K562 (cell line): ENCODE measurements around the gene COL4A1. TPM values are rescaled to one million over a fixed set of nuclear protein-coding genes. Genes with fewer than 3 reads are reported as not detected.

Experiments
- ATAC-seq: fragments of 200-7000 bp; cut with Tn5 transposase; 3 replicates; pipeline ENCODE4 v1.9.1; 2020; ENCODE audit warnings: moderate library complexity
- BruUV-seq: library from RNA; stranded (reverse); fragments of 400-500 nt; replicated peaks from 2 replicates; lab custom pipeline; 2021; lab: Mats Ljungman, UMichigan
- CTCF ChIA-PET: fragments of 300-600 bp; formaldehyde crosslinking; extraction: SDS; loops from one replicate; lab custom pipeline; 2021; ENCODE audit warnings: low intra/inter-chr PET ratio; lab: Yijun Ruan, JAX
- POLR2A ChIA-PET: fragments of 300-600, 350-650 bp; sonication (Branson Sonifier 250); formaldehyde crosslinking; extraction: SDS; loops from one replicate; lab custom pipeline; 2021; ENCODE audit warnings: antibody characterized with exemption, inconsistent platforms; lab: Yijun Ruan, JAX
- DNase-seq, 4 experiments: peaks; one replicate each; pipeline versions ENCODE4 v3.0.0 to v3.0.0-alpha.2; 2011 to 2018; ENCODE audit warnings: low spot score in 3 of 4, mixed read lengths in 3 of 4; ENCODE audit errors: extremely low read depth in 1 of 4
- FAIRE-seq: peaks from 2 replicates; lab custom pipeline; 2011; peaks lifted over from hg19 to GRCh38; lab: Jason Lieb, UNC
- H2AFZ ChIP-seq: 2 replicates; pipeline ENCODE4 v1.6.0; 2011; ENCODE audit warnings: low read depth, low read length, control low read depth, inconsistent platforms
- H3K27ac ChIP-seq: fragments of 200-600 bp; 3 replicates; pipeline ENCODE4 v1.8.0; 2011; ENCODE audit warnings: low read depth, mild to moderate bottlenecking, control low read depth, inconsistent platforms, low read length, moderate library complexity, mixed read lengths; ENCODE audit errors: extremely low read depth
- H3K27me3 ChIP-seq, 2 experiments: fragments of 300-600 bp in 1 of 2; 2 replicates in 1 of 2; 3 replicates in 1 of 2; pipeline versions ENCODE4 v1.6.0 to v1.8.0; 2011; ENCODE audit warnings: inconsistent platforms in 2 of 2, low read length in 2 of 2, mild to moderate bottlenecking in 1 of 2, mixed read lengths in 1 of 2, moderate library complexity in 1 of 2; ENCODE audit not compliant: control insufficient read depth in 2 of 2, insufficient read depth in 2 of 2
- H3K36me3 ChIP-seq: fragments of 300-600 bp; 3 replicates; pipeline ENCODE4 v1.8.0; 2011; ENCODE audit warnings: mild to moderate bottlenecking, low read length, inconsistent platforms; ENCODE audit not compliant: control insufficient read depth, insufficient read depth
- H3K4me1 ChIP-seq, 2 experiments: fragments of 200-600 bp in 1 of 2; replicated peaks in 1 of 2; 2 replicates in 1 of 2; 3 replicates in 1 of 2; pipeline versions ENCODE4 v1.5.1 to v1.8.0; 2011; ENCODE audit warnings: inconsistent platforms in 2 of 2, low read length in 2 of 2, mild to moderate bottlenecking in 1 of 2, mixed read lengths in 1 of 2, moderate library complexity in 1 of 2; ENCODE audit not compliant: control insufficient read depth in 2 of 2, insufficient read depth in 2 of 2
- H3K4me2 ChIP-seq: 2 replicates; pipeline ENCODE4 v1.6.1; 2011; ENCODE audit warnings: low read length, control low read depth, inconsistent platforms, mixed read lengths; ENCODE audit not compliant: insufficient read depth
- H3K4me3 ChIP-seq: fragments of 200-600 bp; sonication (generic), shearing (Covaris generic); 2 replicates; pipeline ENCODE4 v1.5.1; 2016; ENCODE audit warnings: control low read depth, inconsistent platforms
- H3K79me2 ChIP-seq: fragments of 200-600 bp; 3 replicates; pipeline ENCODE4 v1.8.0; 2011; ENCODE audit warnings: low read length, inconsistent platforms; ENCODE audit not compliant: control insufficient read depth, insufficient read depth
- H3K9ac ChIP-seq, 2 experiments: 2 replicates each; pipeline versions ENCODE4 v1.6.0 to v1.6.1; 2011; ENCODE audit warnings: low read depth in 2 of 2, low read length in 2 of 2, control low read depth in 1 of 2, inconsistent platforms in 1 of 2, mild to moderate bottlenecking in 1 of 2, mixed read lengths in 1 of 2; ENCODE audit not compliant: insufficient read depth in 1 of 2
- H3K9me1 ChIP-seq: one replicate; pipeline ENCODE4 v1.6.0; 2011; ENCODE audit warnings: inconsistent platforms, mild to moderate bottlenecking, low read length, moderate library complexity; ENCODE audit not compliant: control insufficient read depth, insufficient read depth
- H3K9me3 ChIP-seq: replicated peaks from 2 replicates; pipeline ENCODE4 v1.5.1; 2011; ENCODE audit warnings: low read depth, low read length, inconsistent platforms; ENCODE audit not compliant: control insufficient read depth, insufficient read depth
- H4K20me1 ChIP-seq: replicated peaks from 2 replicates; pipeline ENCODE4 v1.6.1; 2011; ENCODE audit warnings: low read length, inconsistent platforms, mixed read lengths; ENCODE audit not compliant: control insufficient read depth, insufficient read depth
- ADNP ChIP-seq: fragments of 200-800 bp; sonication (Bioruptor generic); IDR thresholded peaks from 2 replicates; pipeline ENCODE4 v1.6.1; 2016; ENCODE audit warnings: missing genetic modification characterization, missing compliant biosample characterization
- GABPB1 ChIP-seq: sonication (generic); formaldehyde crosslinking; IDR thresholded peaks from 2 replicates; pipeline ENCODE4 v1.8.0; 2022; ENCODE audit warnings: mild to moderate bottlenecking, missing genetic modification reagents
- KAT2B ChIP-seq: IDR thresholded peaks from one replicate; pipeline ENCODE4 v1.6.1; 2012; ENCODE audit warnings: low read depth, mild to moderate bottlenecking, control low read depth, inconsistent platforms, low read length, moderate library complexity
- POLR2AphosphoS2 ChIP-seq: IDR thresholded peaks from 2 replicates; pipeline ENCODE4 v1.6.1; 2012; ENCODE audit warnings: low read length, improper control_type of control experiment
- RBM14 ChIP-seq: fragments of 200-400 bp; formaldehyde crosslinking; IDR thresholded peaks from 2 replicates; pipeline ENCODE4 v1.6.1; 2018; ENCODE audit warnings: low read depth, mild to moderate bottlenecking, low read length, moderate library complexity, borderline replicate concordance; ENCODE audit not compliant: insufficient read depth
- SAFB2 ChIP-seq: fragments of 200-400 bp; formaldehyde crosslinking; IDR thresholded peaks from 2 replicates; pipeline ENCODE4 v1.6.1; 2018; ENCODE audit warnings: borderline replicate concordance, low read length, low read depth, moderate library complexity; ENCODE audit not compliant: severe bottlenecking
- SNRNP70 ChIP-seq: fragments of 200-400 bp; formaldehyde crosslinking; optimal IDR thresholded peaks from 2 replicates; pipeline ENCODE3; 2017; ENCODE audit warnings: low read depth, low read length
- ZKSCAN3 ChIP-seq: fragments of 250-450 bp; sonication (Bioruptor Pico); IDR thresholded peaks from 2 replicates; pipeline ENCODE4 v1.4.0; 2020
- WGBS: fragments of 100-300 bp; shearing (Covaris generic); methylation state at CpG from one replicate; pipeline ENCODE4 v1.1.6; 2016; ENCODE audit warnings: low coverage, mixed read lengths; ENCODE audit not compliant: insufficient coverage; ENCODE audit errors: missing lambda C conversion rate; 5-methylcytosine and 5-hydroxymethylcytosine counted together
- in situ Hi-C: fragments of 300-500 bp; cut with MboI; formaldehyde crosslinking; loops from 4 replicates; pipeline ENCODE4 v1.15.0; 2018; ENCODE audit warnings: inconsistent platforms, mixed read lengths
- intact Hi-C: fragments of 100-400 bp; cut with micrococcal nuclease; formaldehyde crosslinking; loops from 2 replicates; pipeline ENCODE4 v1.14.2; 2022
- polyA plus RNA-seq, 8 experiments: library from polyadenylated mRNA; depleted of rRNA in 4 of 8; stranded (reverse) in 5 of 8; unstranded in 3 of 8; fragments of >200 nt; fragmentation: Nextera tagmentation in 2 of 8; fragmentation: Illumina TruSeq in 1 of 8; extraction: Ambion mirVana in 2 of 8; extraction: Trizol in 1 of 8; gene quantifications; 2 replicates each; pipeline versions ENCODE4 v1.2.1 to v1.2.3, GENCODE V29; 2011 to 2014; ENCODE audit warnings: inconsistent platforms in 1 of 8, missing spikeins in 1 of 8
- total RNA-seq, 7 experiments: library from RNA; depleted of rRNA in 6 of 7; stranded (reverse); fragments of >200 nt in 6 of 7; fragmentation: Illumina TruSeq in 2 of 7; extraction: Trizol in 2 of 7; gene quantifications; 2 replicates each; pipeline versions ENCODE4 v1.2.1 to v1.2.3, GENCODE V29; 2011 to 2021; ENCODE audit warnings: low replicate concordance in 1 of 7

The COL4A1 gene
- total and polyA plus RNA-seq, 9 of the 15 experiments (the other 6 are each of a cell fraction or from before 2014, with no cell fraction given) = 0.35 TPM; not detected in 8

- WGBS = 3% methylated on average over 8 of the region's 8 CpGs
- BruUV-seq = no TSS peak
- in situ Hi-C loops = no loop called here
- DNase-seq (no peak), ATAC-seq (no peak), FAIRE-seq (no peak)
- Histone ChIP-seq H3K4me3 (no peak overlapping the region), H2AFZ (no peak overlapping the region), H3K36me3 (no peaks in the 10 kb centered on the region), H3K27ac (no peak overlapping the region), H3K9ac (no peak overlapping the region), H3K4me1 (no peaks in the 10 kb centered on the region), H3K79me2 (no peaks in the 10 kb centered on the region), H3K9me3 (no peaks in the 10 kb centered on the region), H3K27me3 (peaks cover 6 to 59% of the 10 kb centered on the region in 2 experiments; a peak in 3 of 5 replicates), H3K9me1 (no peaks in the 10 kb centered on the region), H3K4me2 (no peak overlapping the region), H4K20me1 (no peaks in the 10 kb centered on the region)
- intact Hi-C loops = no loop called here
- TF ChIP-seq ADNP (tag) (no peak), RBM14 (no peak), KAT2B (no peak), GABPB1 (CRISPR knock-in tag) (no peak), SAFB2 (no peak), SNRNP70 (no peak), POLR2AphosphoS2 (no peak), ZKSCAN3 (no peak)
- ChIA-PET POLR2A (interaction anchor here (0.6 to 1.1 kb wide), 2 partner anchors 8 to 783 kb away, joined by 3 read pairs; no protein-coding TSS in a partner anchor), CTCF (no interaction called here)
These were observed 178.4 kb downstream of the COL4A1 start for GRCh38 chr13:110128546-110128945.
